ENCODE results near the gene PTGIS. TPM values are rescaled to one million over a fixed set of nuclear protein-coding genes. Genes with fewer than 3 reads are reported as not detected.

PTGIS gene
- total RNA-seq, 1 donor from 2014 or later = 89.7 TPM

GRCh38 chr20:49543071-49543857 is 24.7 kb downstream of the PTGIS start:
- intact Hi-C loops (cut with DNase I) = loop anchor here (5.0 kb wide), 1 partner anchor 64 kb away; no protein-coding TSS in a partner anchor
- DNase-seq (ENCODE audit: low spot score) = no peak
- ATAC-seq = no peak

- ATAC-seq (peak; percentile 19), DNase-seq (ENCODE audit: low spot score) (no peak)
- intact Hi-C loops (cut with DNase I) = loop anchor here (5.0 kb wide), 1 partner anchor 65 kb away; no protein-coding TSS in a partner anchor
Observed at GRCh38 chr20:49542514-49542991, 25.4 kb downstream of the PTGIS start.

GRCh38 chr20:49541733-49542513 is 26.0 kb downstream of the PTGIS start:
- intact Hi-C loops (cut with DNase I) = loop anchor here (5.0 kb wide), 1 partner anchor 65 kb away; no protein-coding TSS in a partner anchor
- DNase-seq (ENCODE audit: low spot score) (peak; percentile 75), ATAC-seq (peak; percentile 74)

GRCh38 chr20:49540687-49541435 is 27.1 kb downstream of the PTGIS start:
- DNase-seq (ENCODE audit: low spot score) = no peak
- no peak for ATAC-seq
- intact Hi-C loops (cut with DNase I) = loop anchor here (5.0 kb wide), 1 partner anchor 66 kb away; no protein-coding TSS in a partner anchor

GRCh38 chr20:49540232-49540620 is 27.7 kb downstream of the PTGIS start:
- intact Hi-C loops (cut with DNase I) = loop anchor here (5.0 kb wide), 1 partner anchor 67 kb away; no protein-coding TSS in a partner anchor
- no peak for ATAC-seq
- no peak for DNase-seq (ENCODE audit: low spot score)

GRCh38 chr20:49539481-49540231 is 28.3 kb downstream of the PTGIS start:
- ATAC-seq (no peak), DNase-seq (ENCODE audit: low spot score) (no peak)
- intact Hi-C loops (cut with DNase I) = loop anchor here (5.0 kb wide), 2 partner anchors 68 to 207 kb away; no protein-coding TSS in a partner anchor

GRCh38 chr20:49538950-49539349 is 29.0 kb downstream of the PTGIS start:
- intact Hi-C loops (cut with DNase I) = loop anchor here (5.0 kb wide), 1 partner anchor 207 kb away; no protein-coding TSS in a partner anchor
- ATAC-seq (no peak), DNase-seq (ENCODE audit: low spot score) (no peak)

GRCh38 chr20:49534255-49534712 is 33.7 kb downstream of the PTGIS start:
- DNase-seq (ENCODE audit: low spot score) (no peak), ATAC-seq (peak; percentile 78)
- intact Hi-C loops (cut with DNase I) = no loop called here

GRCh38 chr20:49532285-49532946 is 35.5 kb downstream of the PTGIS start:
- intact Hi-C loops (cut with DNase I) = no loop called here
- no peak for ATAC-seq
- DNase-seq (ENCODE audit: low spot score) = no peak

GRCh38 chr20:49529470-49529869 is 38.5 kb downstream of the PTGIS start:
- DNase-seq (ENCODE audit: low spot score) (no peak), ATAC-seq (no peak)
- intact Hi-C loops (cut with DNase I) = no loop called here

GRCh38 chr20:49526568-49526967 is 41.4 kb downstream of the PTGIS start:
- intact Hi-C loops (cut with DNase I) = no loop called here
- ATAC-seq (no peak), DNase-seq (ENCODE audit: low spot score) (no peak)

- intact Hi-C loops (cut with DNase I) = no loop called here
- no peak for ATAC-seq
- no peak for DNase-seq (ENCODE audit: low spot score)
Observed at GRCh38 chr20:49526056-49526455, 41.9 kb downstream of the PTGIS start.

GRCh38 chr20:49523767-49524360 is 44.1 kb downstream of the PTGIS start:
- ATAC-seq (no peak), DNase-seq (ENCODE audit: low spot score) (no peak)
- intact Hi-C loops (cut with DNase I) = no loop called here

GRCh38 chr20:49521356-49521755 is 46.6 kb downstream of the PTGIS start:
- DNase-seq (ENCODE audit: low spot score) = no peak
- intact Hi-C loops (cut with DNase I) = no loop called here
- ATAC-seq = no peak

- intact Hi-C loops (cut with DNase I) = no loop called here
- DNase-seq (ENCODE audit: low spot score) (no peak), ATAC-seq (no peak)
Observed at GRCh38 chr20:49519777-49520359, 48.1 kb downstream of the PTGIS start.

- ATAC-seq (no peak), DNase-seq (ENCODE audit: low spot score) (no peak)
- intact Hi-C loops (cut with DNase I) = no loop called here
Observed at GRCh38 chr20:49519212-49519712, 48.7 kb downstream of the PTGIS start.

- intact Hi-C loops (cut with DNase I) = no loop called here
- ATAC-seq = no peak
- no peak for DNase-seq (ENCODE audit: low spot score)
Observed at GRCh38 chr20:49518576-49518975, 49.4 kb downstream of the PTGIS start.

Measured in sciatic nerve (tissue), 2 donors.